Endothelial cell of hepatic sinusoid (primary cell): Measurements from ENCODE around the gene GPATCH4.
"Not testable (repeated sequence)": the region's sequence is repeated elsewhere in the genome, so short reads cannot be mapped to it uniquely, and the experiment has no call there.

Experiments
- in situ Hi-C: cut with HindIII; loops from 2 replicates; pipeline ENCODE4 v1.10.0; 2017; ENCODE audit warnings: low sequenced_read_pairs

GPATCH4 gene

DNA sequence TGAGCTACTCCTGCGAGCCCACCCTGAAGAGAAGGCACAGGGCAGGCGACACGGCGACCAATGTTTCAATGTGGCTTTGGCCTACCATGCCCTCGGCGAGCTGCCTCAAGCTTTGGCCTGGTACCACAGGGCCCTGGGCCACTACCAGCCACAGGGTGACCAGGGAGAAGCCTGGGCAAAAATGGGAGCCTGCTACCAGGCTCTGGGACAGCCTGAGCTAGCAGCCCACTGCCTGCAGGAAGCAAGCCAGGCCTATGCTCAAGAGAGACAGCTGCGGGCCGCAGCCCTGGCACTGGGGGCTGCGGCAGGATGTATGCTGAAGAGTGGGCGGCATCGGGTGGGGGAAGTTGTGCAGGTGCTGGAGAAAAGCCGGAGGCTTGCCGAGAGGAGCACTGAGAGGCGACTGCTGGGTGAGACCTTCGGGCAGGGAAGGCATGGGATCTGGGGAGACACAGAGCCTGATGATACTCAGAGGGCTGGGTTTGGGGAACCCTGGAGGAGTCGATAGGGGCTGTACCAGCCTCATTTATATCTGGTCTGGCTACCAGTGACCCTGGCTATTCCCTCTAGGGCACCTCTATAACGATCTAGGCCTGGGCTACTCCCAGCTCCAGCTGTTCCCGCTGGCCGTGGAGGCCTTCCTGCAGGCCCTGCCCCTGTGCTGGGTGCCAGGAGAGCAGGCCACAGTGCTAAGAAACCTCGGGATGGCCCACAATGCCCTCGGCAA is 19.5 kb downstream of the GPATCH4 start:
- in situ Hi-C loops: no loop called here

DNA sequence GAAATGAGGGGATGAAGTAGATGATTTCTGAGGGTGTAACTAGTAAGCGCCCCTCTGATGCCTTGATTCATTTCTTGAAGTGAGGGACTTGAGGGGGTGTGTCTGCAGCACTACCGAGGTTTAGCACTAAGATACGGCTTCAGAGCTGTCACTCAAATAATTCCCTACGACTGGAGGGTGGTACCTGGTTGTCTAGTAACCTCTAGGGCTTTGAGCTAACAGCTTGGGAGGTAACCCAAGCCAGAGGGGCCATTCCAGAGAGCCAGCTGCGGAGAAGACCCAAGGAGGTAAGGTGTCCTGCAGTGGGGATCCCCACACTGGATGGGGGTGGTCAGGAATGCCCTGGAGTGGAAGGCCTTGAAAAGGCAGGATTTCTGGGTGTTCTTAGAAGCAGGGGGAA is 21.8 kb downstream of the GPATCH4 start, which contains the start of gene TTC24:
TSS of gene TTC24 (plus strand) at position 252 of the 400 bp plus-strand sequence. CDS start 1,642 bp downstream, outside the sequence.
- in situ Hi-C loops: loop anchor here (5.0 kb wide), 1 partner anchor 38 kb away; the partner anchor contains the start of gene HAPLN2

DNA sequence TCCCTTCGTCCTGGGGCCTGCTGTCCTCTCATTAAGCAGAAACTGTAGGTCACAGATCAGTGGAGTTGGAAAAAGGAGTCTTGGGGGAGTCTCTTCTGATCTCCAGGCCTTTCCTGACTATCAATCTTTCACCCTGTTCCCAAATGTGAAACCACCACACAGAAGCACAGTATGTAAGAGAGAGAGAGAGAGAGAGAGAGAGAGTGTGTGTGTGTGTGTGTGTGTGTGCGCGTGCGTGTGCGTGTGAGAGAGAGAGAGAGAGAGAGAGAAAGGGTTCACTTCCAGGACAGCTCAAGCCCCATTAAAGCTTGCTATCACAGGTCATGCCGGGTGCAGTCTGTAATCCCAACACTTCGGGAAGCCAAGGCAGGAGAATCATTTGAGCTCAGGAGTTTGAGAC is 23.2 kb downstream of the GPATCH4 start:
- in situ Hi-C loops: loop anchor here (5.0 kb wide), 1 partner anchor 39 kb away; the partner anchor contains the start of gene HAPLN2

DNA sequence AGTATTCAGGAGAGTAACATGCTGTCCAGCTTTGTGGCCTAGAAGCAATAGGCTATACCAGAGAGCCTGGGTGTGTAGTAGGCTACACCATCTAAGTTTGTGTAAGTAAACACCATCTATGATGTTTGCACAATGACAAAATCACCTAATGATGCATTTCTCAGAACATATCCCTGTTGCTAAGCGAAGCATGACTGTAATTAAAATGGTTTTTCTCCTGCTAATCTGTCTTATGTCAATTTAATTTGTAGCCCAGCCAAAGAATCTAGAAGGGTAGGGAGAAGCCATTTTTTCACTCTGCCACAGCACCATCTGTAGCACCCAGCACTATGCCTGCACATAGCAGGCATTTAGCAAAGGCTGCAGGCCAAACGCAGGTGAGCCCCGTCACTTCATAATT is 23.7 kb downstream of the GPATCH4 start:
- in situ Hi-C loops: loop anchor here (5.0 kb wide), 1 partner anchor 40 kb away; the partner anchor contains the start of gene HAPLN2

DNA sequence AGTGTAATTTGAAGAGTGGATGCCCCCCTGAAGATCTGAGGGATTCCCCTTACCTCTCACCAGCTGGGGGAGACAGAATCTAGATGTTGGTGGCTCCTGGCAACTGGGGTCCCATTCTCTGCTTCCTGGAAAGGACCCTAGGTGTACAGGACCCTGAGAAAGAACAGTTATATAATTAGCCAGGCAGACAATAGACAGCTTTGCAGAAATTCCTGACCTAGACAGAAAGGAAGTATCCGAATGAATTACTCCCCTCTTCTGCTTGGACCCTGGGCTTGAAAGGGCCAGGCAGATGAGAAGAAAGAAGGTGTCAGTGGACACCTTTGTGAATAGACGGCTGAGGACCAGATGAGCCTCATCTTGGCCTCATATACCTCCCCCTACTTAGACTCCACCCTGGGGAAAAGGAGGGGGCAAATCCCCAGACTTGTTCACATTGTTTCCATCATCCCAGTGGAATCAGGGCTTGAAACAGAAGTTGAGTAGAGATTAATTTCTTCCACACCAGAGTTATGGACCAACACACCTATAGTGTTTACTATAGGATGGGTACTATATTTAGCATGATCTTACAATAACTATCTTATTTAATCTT is 27.1 kb downstream of the GPATCH4 start:
- in situ Hi-C loops: no loop called here

DNA sequence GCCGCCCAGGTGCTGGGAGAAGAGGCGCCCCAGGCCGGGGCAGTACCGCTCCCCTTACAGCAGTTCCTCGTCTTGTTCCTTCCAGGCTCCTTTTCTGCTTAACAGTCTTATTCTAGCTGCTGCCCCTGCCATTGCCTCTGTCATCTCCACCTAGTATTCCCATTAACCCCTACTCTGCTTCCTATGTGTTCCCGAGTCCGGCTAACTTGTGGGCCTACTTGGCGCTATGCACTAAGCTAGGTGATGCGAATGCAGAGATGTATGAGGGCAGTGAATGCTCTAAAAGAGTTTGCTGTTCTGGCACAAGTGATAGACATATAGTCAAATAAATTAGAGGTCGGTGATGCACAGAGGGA is 28.6 kb downstream of the GPATCH4 start:
- in situ Hi-C loops: no loop called here

DNA sequence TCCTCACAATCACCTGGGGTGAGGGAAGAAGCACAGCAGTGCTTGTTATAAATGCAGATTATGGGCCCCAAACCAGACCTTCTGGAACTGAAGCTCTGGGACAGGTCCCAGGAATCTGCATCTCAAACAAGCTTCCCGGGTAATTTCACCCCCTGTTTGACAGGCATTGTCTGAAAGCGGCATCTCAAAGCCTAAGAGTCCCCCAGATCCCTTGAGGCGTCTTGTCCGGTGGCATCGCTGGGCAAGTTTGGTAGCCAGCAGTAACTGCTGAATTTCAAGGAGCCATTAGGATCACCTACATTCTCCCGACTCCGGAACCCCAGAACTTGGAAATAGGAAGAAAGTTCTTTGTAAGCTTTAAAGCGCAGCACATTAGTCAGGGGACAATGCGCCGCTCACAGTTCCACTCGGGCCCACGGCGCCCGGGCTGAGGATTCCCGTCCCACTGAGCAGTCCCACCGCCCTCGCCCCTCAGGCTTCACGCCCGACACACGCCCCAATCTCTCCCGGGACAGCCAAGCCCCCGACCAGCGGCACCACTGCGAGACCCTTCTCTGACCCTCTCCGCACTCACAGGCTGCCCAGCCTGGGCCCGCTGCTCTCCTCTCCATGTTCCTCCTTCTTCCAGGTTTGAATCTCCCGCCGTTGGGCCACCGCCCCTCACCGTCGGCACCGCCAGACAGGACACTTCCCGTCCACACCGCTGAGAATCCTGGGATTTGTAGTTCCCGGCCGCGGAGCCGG is 29.2 kb downstream of the GPATCH4 start, which contains the start of gene IQGAP3:
TSS of gene IQGAP3 (minus strand) at position 647 of the 744 bp plus-strand sequence. CDS start at position 611, 36 bp downstream.
- in situ Hi-C loops: no loop called here

DNA sequence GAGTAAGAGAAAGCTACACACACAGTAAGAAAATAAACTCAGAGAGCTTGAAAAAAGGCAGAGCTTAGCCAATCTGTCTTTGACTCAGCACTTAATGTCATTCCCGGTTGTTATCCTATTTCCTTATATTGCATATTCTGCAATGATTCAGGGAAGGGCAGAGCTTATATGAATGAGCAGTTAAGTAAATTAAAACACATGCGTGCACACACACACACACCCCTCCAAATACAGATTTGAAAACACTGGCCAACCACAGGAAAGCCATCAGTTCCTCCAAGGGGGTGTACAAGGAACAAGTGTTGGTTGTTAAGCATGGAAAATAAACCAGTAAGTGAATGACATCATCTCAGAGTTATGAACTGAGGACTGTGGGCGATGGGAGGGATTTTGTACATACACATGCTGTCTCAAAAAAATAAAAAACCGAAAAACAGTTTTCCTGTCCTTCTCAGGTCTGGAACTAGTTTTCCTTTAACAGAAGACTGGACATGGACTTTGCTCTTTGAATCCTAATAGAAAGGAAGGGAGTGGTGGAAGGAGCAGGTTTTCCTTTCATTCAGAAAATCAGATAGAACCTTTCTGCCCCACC is 29.9 kb downstream of the GPATCH4 start:
- in situ Hi-C loops: no loop called here

DNA sequence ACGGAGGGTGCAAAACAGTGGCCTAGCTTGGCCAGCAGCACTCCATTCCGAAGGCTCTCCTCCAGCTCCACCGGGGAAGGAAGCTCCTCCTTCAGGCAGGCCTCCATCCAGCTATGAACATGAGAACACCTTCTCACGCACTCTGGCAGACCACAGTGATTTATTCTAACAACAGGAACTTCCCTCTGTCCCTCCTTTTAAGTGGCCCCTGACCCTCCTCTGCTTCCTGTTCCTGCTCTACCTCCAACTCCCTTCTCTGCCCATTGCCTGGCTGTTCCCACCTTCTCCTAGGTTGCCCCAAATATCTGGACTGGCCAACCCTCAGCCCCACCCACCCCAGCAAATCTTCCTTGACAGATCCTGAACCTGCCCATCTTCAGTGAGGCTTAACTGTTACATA is 34.8 kb downstream of the GPATCH4 start:
- in situ Hi-C loops: no loop called here

DNA sequence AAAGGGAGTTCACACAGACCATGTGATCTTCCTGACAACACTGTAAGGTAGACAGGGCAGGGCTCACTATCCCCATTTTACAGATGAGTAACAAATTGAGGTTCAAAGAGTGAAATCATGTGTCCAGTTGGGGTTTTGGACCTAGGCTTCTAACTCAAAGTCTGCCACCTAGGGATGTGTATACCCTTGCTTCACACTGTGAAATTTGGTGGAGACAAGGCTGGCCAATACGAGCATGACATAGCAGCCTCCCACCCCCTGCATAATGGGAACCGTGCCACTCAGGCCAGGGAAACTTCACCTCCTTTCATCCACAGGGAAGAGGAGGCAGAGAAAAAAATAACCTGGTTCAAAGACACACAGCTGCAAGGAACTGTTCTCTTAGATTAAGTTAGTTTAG is 35.8 kb downstream of the GPATCH4 start:
- in situ Hi-C loops: no loop called here

DNA sequence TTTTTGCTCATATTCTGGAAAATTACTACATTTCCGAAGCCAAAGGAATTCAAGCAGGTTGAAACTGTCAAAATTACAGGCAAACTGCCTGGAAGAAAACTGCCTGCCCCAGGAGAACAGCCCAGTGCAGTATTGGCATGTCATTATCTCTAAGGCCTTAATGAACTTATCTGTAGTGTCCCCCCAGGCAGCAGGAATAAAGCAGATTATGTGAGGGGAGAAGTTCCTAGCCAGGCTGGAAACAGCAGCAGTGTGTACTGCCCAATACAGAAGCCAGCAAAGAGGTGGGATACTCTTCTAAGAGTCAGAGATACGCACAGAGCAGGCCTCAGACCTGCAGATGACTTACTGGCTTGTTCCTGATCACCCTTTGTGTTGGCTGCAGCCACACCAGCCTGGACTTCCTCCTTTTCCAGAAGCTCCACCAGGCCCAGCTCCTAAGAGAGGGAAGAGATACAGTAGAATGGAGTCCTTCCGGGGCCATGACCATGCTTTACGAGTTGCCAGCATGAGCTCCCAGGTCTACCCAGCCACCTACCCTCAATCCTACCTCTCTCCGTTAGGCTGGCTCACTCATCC is 40.6 kb downstream of the GPATCH4 start:
- in situ Hi-C loops: no loop called here

DNA sequence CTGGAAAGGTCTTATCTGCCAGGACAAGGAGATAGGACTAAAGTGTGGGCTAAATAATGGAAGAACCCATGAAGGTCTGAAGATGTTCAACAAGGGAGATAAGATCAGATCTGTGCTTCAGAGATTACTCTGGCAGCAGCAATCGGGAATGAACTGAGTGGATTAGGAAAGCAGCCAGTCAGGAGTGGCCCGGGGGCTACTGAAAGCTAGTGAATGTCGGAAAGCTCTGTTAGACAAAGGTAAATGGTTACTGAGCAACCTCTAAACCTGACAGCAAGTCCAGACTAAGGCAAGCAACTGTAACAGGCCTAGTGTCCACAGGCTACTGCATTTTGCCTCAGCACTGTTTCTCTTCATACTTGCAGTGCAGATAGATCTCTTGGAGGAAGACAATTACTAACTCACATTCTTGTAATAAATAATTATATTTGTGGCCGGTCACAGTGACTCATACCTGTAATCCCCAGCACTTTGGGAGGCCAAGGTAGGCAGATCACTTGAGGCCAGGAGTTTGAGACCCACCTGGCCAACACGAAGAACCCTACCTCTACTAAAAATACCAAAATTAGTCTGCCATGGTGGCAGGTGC is 41.4 kb downstream of the GPATCH4 start:
- in situ Hi-C loops: no loop called here

DNA sequence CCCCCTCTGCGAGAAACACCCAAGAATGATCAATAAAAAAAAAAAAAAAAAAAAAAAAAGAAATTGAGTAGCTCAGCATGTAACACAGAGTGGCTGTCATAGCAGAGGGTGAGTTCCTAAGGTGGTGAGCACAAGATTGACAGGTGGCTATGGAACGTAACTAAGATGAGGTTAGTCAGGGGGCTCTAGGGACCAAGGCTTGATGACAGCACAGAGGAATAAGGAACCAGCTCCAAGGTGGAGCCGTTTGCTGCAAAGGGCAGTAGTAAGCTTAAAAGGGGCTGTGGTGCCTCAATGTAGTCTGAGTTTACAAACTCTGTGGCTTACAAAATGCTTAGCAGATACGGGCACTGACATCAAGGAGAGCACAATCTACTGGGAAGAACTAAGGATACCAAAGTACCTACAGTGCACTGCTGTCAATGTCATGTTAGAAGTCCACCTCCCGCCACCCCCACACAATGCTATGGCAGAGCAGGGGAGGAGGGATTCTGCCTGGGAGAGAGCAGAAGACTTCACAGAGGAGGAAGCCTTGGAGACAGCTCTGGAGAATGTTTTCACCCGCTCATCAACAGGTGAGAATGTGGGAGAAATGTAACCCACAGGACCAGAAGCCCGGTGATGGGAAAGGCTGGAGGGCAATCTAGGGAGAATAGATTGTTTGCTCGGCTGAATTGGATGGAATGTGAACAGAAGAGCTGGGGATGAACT is 42.0 kb downstream of the GPATCH4 start:
- in situ Hi-C loops: no loop called here

DNA sequence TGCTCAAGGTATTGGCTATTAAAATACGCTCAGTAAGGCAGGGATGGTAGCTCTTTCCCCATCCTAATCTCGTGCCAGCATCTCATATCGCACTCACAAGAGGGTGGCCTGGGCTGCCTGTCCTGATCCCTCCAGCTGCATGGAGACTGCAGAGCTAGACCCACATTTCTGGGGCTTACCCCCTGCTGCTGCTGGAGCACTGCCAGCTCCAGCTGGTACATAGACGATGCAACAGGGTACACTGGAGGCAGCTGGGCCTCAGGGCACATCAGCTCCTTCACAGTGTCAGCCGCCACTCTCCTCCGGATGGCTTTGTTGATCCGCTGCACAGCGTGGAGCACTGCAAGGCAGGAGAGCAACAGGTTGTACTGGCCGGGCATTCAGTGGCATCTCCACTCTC is 44.9 kb downstream of the GPATCH4 start:
- in situ Hi-C loops: no loop called here

DNA sequence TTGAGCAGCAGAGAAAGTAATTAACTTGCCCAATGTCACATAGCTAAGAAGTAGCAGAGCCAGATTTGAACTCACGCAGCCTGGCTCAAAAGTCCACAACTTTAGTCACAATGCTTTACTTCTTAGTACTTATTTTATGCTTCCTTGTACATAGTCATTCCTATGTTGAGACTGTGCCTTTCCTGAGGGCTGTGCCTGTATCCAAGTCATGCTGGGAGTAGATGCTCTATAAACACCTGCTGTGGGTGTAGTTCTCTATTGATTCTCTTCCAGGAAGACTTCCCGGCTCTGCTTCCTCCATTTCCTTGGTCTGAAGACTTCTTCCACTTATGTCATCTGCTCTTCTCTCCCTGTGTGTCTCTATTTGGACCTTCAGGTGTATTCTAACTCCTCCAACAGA is 45.6 kb downstream of the GPATCH4 start:
- in situ Hi-C loops: no loop called here

DNA sequence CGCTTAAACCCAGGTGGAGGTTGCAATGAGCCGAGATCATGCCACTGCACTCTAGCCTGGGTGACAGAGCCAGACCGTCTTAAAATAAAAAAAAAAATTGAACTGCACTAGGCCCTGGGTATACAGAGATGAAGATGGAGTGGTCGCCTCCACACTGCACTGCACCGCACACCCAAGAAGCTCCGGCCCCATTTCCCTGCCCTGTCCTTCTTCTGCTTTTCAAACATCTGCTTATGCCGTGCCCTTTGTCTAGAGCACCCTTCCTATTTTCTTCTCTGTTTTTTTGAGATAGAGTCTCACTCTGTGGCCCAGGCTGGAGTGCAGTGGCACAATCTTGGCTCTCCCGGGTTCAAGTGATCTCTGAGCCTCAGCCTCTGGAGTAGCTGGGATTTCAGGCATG is 46.3 kb downstream of the GPATCH4 start:
- in situ Hi-C loops: no loop called here

DNA sequence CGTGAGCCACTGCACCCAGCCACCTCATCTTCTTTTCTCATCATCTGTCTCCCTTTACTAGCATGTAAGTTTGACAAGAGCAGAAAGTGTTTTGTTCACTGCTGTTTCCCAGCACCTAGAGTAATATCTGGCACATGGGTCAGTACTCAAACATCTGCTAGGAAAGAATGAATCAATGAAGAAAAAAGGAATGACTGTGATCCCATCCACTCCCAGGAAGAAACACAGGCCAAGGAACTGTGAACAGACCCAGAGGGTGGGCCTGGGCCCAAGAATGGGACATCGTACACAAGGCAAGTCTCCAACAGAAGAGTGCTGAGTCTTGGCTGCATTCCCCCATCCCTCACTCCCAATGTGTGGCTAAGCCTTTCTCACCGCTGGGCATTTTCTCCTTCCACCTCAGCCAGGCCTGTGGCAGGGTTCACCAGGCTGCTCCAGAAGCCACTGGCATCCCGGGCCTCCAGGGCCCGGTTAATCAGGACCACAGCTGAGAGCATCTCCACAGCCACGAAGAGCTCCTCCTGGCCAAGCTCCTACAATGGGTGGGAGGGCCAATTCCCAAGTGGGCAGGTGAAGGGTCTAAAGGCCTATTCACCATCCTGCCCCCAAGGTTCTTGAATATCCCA is 47.3 kb downstream of the GPATCH4 start:
- in situ Hi-C loops: no loop called here

DNA sequence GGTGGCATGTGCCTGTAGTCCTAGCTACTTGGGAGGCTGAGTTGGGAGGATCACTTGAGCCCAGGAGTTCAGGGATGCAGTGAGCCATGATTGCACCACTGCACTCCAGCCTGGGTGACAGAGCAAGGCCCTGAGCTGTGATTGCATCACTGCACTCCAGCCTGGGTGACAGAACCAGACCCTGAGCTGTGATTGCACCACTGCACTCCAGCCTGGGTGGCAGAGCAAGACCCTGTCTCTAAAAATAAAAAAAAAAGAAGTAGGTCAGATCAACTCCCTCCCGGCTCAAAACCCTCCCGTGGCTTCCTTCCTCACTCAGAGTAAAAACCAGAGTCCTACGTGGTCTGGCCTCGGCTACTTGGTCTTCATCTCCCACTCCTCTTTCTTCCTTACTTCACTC is 48.3 kb downstream of the GPATCH4 start:
- in situ Hi-C loops: not testable (repeated sequence)

DNA sequence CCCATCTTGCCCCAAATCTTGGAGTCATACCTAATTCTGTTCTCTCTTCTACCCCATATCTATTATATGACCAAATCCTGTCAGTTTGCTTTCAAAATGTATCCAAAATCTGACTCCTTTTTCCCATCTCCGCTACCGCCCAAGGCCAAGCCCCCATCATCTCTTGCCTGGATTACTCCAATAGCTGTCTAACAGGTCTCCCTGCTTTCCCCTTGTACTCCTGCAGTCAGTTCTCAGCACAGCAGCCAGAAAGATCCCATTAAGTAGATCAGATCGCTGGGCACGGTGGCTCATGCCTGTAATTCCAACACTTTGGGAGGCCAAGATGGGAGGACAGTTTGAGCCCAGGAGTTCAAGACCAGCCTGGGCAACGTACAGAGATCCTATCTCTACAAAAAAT is 48.8 kb downstream of the GPATCH4 start:
- in situ Hi-C loops: no loop called here
